ENCODE data around the gene RNF167. TPM values are rescaled to one million over a fixed set of nuclear protein-coding genes. Genes with fewer than 3 reads are reported as not detected.

RNF167 gene
- polyA plus RNA-seq, 1 donor (not counting 4 experiments of a cell fraction or from before 2014, with no cell fraction given) = 101 TPM

GRCh38 chr17:4892499-4893221, 47.4 kb upstream of the RNF167 start:
- Histone ChIP-seq H3K27ac (ENCODE audit: control insufficient read depth, insufficient read depth, low read length) (no peak overlapping the region), H3K4me1 (ENCODE audit: control insufficient read depth, extremely low read depth, insufficient read depth, low read length) (no peaks in the 10 kb centered on the region), H3K9me1 (ENCODE audit: control insufficient read depth, extremely low read depth, insufficient read depth, low read length) (no peaks in the 10 kb centered on the region), H3K36me3 (ENCODE audit: control insufficient read depth in 2 of 2, extremely low read depth in 1 of 2, insufficient read depth in 2 of 2, low read length in 2 of 2) (peaks cover 57 to 59% of the 10 kb centered on the region in 2 experiments), H3K27me3 (ENCODE audit: control insufficient read depth, extremely low read depth, insufficient read depth, low read length) (no peaks in the 10 kb centered on the region), H3K9me3 (ENCODE audit: control insufficient read depth, low read depth, low read length) (no peaks in the 10 kb centered on the region), H3K79me2 (ENCODE audit: control insufficient read depth, insufficient read depth, low read length) (no peaks in the 10 kb centered on the region), H4K20me1 (ENCODE audit: control insufficient read depth, extremely low read depth, insufficient read depth, low read length) (peaks cover 10% of the 10 kb centered on the region), H3K4me3 (ENCODE audit: control insufficient read depth in 2 of 3, extremely low read depth in 1 of 3, insufficient read depth in 2 of 3, low read depth in 1 of 3, low read length in 3 of 3) (no peak overlapping the region), H3K9ac (ENCODE audit: control insufficient read depth, extremely low read depth, insufficient read depth, low read length) (no peak overlapping the region), H3K4me2 (ENCODE audit: control insufficient read depth, extremely low read depth, insufficient read depth, low read depth, low read length) (no peak overlapping the region), H2AFZ (ENCODE audit: control insufficient read depth, low read length) (no peak overlapping the region)
- dilution Hi-C loops (cut with MboI; ENCODE audit: extremely low pct_ligation_motif_present, low sequenced_read_pairs) = no loop called here
- FAIRE-seq = no peak
- TF ChIP-seq CTCF (optimal IDR thresholded peaks at IDR 0.05 in 1 of 3, IDR thresholded peaks at IDR 0.05 in 1 of 3, conservative IDR thresholded peaks at IDR 0.05 in 1 of 3; ENCODE audit: extremely low read depth in 1 of 3, insufficient read depth in 2 of 3, low read length in 3 of 3) (no peak), EZH2 (IDR thresholded peaks at IDR 0.05; ENCODE audit: low read length) (no peak)
- DNase-seq (ENCODE audit: low read depth, low spot score) = no peak

- FAIRE-seq (no peak), DNase-seq (ENCODE audit: low read depth, low spot score) (no peak)
- no peaks in the 10 kb centered on the region for H3K9me3 ChIP-seq (ENCODE audit: control insufficient read depth, low read depth, low read length)
- peaks cover 10% of the 10 kb centered on the region for H4K20me1 ChIP-seq (ENCODE audit: control insufficient read depth, extremely low read depth, insufficient read depth, low read length)
- no peak overlapping the region for H3K9ac ChIP-seq (ENCODE audit: control insufficient read depth, extremely low read depth, insufficient read depth, low read length)
- H3K9me1 ChIP-seq (ENCODE audit: control insufficient read depth, extremely low read depth, insufficient read depth, low read length) = no peaks in the 10 kb centered on the region
- no peak overlapping the region for H3K27ac ChIP-seq (ENCODE audit: control insufficient read depth, insufficient read depth, low read length)
- no peak overlapping the region for H2AFZ ChIP-seq (ENCODE audit: control insufficient read depth, low read length)
- dilution Hi-C loops (cut with MboI; ENCODE audit: extremely low pct_ligation_motif_present, low sequenced_read_pairs) = no loop called here
- H3K4me3 ChIP-seq (ENCODE audit: control insufficient read depth in 2 of 3, extremely low read depth in 1 of 3, insufficient read depth in 2 of 3, low read depth in 1 of 3, low read length in 3 of 3) = no peak overlapping the region
- no peaks in the 10 kb centered on the region for H3K79me2 ChIP-seq (ENCODE audit: control insufficient read depth, insufficient read depth, low read length)
- H3K4me2 ChIP-seq (ENCODE audit: control insufficient read depth, extremely low read depth, insufficient read depth, low read depth, low read length) = no peak overlapping the region
- H3K36me3 ChIP-seq (ENCODE audit: control insufficient read depth in 2 of 2, extremely low read depth in 1 of 2, insufficient read depth in 2 of 2, low read length in 2 of 2) = peaks cover 54 to 55% of the 10 kb centered on the region in 2 experiments
- TF ChIP-seq EZH2 (IDR thresholded peaks at IDR 0.05; ENCODE audit: low read length) (no peak), CTCF (optimal IDR thresholded peaks at IDR 0.05 in 1 of 3, IDR thresholded peaks at IDR 0.05 in 1 of 3, conservative IDR thresholded peaks at IDR 0.05 in 1 of 3; ENCODE audit: extremely low read depth in 1 of 3, insufficient read depth in 2 of 3, low read length in 3 of 3) (no peak)
- H3K4me1 ChIP-seq (ENCODE audit: control insufficient read depth, extremely low read depth, insufficient read depth, low read length) = no peaks in the 10 kb centered on the region
- no peaks in the 10 kb centered on the region for H3K27me3 ChIP-seq (ENCODE audit: control insufficient read depth, extremely low read depth, insufficient read depth, low read length)
Observed at GRCh38 chr17:4893272-4893671, 46.8 kb upstream of the RNF167 start.

All from keratinocyte (primary cell).